Keratinocyte (primary cell): ENCODE measurements around the gene PIP4K2C.

ENCODE experiments used
- CTCF ChIP-seq, 3 experiments: IDR thresholded peaks in 1 of 3; conservative IDR thresholded peaks in 1 of 3; optimal IDR thresholded peaks in 1 of 3; 2 replicates in 2 of 3; 3 replicates in 1 of 3; pipeline versions ENCODE3 to v1.5.1; 2011; ENCODE audit warnings: low read length in 3 of 3, mild to moderate bottlenecking in 3 of 3, moderate library complexity in 2 of 3, control low read depth in 1 of 3, inconsistent platforms in 1 of 3; ENCODE audit not compliant: insufficient read depth in 2 of 3; ENCODE audit errors: extremely low read depth in 1 of 3
- EZH2 ChIP-seq: IDR thresholded peaks from one replicate; pipeline ENCODE4 v1.6.1; 2012; ENCODE audit warnings: inconsistent platforms, mild to moderate bottlenecking, low read length, moderate library complexity

GRCh38 chr12:57617942-57618341 is 26.9 kb downstream of the PIP4K2C start:
- TF ChIP-seq CTCF (optimal IDR thresholded peaks at IDR 0.05 in 1 of 3, IDR thresholded peaks at IDR 0.05 in 1 of 3, conservative IDR thresholded peaks at IDR 0.05 in 1 of 3; ENCODE audit: extremely low read depth in 1 of 3, insufficient read depth in 2 of 3, low read length in 3 of 3) (no peak), EZH2 (no peak)
